GM21360 (cell line): ENCODE measurements around the gene PDPR.
"Not testable (repeated sequence)": the region's sequence is repeated elsewhere in the genome, so short reads cannot be mapped to it uniquely, and the experiment has no call there.

ENCODE experiments used
- ATAC-seq: cut with Tn5 transposase; IDR thresholded peaks from one replicate; pipeline ENCODE4 v1.9.1; 2021; ENCODE audit warnings: mild to moderate bottlenecking, moderate library complexity; ENCODE audit not compliant: unreplicated experiment

PDPR gene

DNA sequence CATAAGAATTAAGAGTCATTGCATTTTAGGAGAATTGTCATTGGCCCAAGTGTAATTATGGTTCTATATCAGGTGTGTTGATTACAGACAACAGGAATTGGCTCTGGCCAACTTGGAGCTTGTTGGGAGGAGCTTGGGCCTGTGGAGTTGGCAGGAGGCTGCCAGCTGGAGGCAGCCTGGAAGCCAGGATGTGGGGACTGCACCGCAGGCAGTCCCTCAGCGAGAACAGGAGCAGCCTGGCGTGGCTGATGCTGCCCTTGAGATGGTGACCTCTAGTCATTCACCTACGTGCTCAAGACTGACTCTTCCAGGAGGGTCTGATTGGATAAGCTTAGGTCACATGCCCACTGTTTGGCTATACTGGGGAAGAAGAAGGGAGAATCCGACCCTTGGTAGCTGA lies 13.6 kb downstream of the PDPR start:
- ATAC-seq, result not testable (repeated sequence)

DNA sequence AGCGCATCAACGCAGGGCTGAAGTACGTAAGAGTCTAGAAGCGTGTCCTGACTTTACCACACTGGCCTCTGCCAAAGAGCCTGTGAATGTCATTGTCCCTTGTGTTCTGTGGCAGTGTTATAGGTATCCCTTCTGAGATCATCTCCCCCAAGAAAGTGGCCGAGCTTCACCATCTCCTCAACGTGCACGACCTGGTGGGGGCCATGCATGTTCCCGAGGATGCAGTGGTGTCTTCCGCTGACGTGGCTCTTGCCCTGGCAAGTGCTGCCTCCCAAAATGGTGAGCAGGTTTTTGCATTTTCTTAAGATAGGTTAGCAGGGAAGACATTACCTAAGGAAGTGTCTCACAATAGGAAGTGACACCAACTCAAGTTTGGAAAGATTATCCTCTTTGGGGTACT lies 14.7 kb downstream of the PDPR start:
- ATAC-seq, result not testable (repeated sequence)

DNA sequence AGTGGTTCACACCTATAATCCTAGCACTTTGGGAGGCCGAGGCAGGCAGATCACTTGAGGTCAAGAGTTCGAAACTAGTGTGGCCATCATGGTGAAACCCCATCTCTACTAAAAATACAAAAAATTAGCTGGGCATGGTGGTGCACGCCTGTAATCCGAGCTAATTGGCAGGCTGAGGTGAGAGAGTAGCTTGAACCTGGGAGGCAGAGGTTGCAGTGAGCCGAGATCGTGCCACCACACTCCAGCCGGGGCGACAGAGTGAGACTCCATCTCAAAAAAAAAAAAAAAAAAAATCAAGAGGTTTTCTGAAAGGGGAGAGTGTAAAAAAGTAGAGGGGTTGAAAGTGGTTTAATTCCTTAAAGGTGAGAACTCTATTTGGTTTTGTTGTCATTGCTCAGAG lies 21.7 kb downstream of the PDPR start:
- ATAC-seq, result not testable (repeated sequence)

DNA sequence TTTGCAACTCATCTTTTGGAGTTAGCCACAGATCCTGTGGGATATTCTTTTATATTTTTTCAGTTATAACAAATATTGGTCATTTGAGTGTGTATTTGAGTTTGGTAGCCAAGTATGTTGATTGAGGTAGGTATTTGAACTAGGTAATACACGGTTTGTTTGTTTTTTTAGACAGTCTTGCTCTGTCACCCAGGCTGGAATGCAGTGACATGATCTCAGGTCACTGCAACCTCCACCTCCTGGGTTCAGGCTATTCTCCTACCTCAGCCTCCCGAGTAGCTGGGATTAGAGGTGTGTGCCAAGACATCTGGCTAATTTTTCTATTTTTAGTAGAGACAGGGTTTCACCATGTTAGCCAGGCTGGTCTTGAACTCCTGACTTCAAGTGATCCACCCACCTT lies 22.5 kb downstream of the PDPR start:
- not testable (repeated sequence) for ATAC-seq

DNA sequence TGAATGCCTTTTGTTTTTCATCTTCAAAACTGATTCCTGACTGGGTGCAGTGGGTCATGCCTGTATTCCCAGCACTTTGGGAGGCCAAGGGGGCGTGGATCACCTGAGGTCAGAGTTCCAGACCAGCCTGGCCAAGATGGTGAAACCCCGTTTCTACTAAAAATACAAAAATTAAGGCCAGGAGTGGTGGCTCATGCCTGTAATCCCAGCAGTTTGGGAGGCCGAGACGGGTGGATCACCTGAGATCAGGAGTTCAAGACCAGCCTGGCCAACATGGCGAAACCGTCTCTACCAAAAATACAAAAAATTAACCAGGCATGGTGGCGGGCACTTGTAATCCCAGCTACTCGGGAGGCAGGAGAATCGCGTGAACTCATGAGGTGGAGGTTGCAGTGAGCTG lies 28.6 kb downstream of the PDPR start:
- ATAC-seq, result not testable (repeated sequence)

DNA sequence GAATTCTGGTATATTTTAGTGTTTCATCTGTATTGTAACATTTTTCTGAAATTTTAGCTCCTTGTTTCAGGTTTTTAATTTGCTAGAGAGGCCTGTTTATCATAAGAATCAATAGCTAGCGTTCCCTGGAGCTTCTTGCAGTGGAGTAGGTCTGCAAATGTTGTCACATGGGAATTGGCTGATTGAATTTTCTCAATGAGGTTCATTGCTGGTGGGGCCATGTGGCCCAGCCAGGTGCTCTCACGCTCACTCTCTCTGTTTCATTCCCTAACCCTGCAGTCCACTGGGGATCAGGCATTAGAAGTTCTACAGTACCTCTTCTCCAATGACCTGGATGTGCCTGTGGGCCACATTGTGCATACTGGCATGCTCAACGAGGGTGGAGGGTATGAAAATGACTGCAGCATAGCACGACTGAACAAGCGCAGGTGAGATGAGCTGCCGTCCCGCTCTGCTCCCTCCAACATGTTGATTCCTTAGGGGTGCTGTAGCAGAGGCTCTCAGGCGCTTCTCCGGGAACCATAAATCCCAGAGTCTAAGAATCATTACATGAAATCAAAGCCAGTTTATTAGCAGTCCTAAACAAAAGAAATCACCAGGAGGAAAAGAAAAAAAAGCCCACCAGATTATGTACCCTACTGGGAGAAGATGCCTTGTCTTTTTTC lies 29.2 kb downstream of the PDPR start:
- ATAC-seq, result not testable (repeated sequence)

DNA sequence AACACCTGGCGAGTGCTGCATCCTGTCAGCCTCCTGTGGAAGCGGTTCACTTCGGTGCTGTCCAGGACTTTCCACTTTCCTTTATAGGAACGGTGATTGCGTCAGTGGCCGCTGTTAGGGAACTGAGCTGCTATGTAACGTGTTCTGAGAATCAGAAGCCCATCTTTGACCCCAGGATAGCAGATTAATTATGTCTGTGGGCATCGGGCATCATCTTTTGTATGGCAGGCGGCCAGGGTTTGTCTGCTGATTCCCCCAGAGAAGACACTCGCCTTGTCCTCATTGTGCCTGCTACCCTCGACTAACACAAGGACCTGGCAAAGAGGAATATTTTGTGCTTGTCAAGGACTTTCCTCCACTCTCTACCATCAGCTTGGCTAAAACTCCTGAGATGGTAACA lies 33.7 kb downstream of the PDPR start:
- ATAC-seq, result not testable (repeated sequence)

DNA sequence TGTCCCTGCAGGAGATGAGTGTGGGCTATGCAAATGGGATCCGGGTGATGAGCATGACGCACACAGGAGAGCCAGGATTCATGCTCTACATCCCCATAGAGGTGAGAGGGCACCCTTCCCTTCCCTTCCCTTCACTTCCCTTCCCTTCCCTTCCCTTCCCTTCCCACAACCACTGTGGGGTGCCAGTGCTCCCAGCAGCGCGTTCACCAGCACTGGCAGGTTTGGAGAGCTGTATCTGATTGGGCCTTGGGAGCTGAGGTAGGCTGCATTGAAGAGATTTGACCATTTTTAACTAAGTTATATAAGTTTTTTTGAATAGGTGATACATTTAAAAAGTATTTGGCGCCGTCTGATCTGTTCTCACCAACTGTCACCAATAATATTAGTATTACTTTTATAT lies 34.3 kb downstream of the PDPR start:
- not testable (repeated sequence) for ATAC-seq

DNA sequence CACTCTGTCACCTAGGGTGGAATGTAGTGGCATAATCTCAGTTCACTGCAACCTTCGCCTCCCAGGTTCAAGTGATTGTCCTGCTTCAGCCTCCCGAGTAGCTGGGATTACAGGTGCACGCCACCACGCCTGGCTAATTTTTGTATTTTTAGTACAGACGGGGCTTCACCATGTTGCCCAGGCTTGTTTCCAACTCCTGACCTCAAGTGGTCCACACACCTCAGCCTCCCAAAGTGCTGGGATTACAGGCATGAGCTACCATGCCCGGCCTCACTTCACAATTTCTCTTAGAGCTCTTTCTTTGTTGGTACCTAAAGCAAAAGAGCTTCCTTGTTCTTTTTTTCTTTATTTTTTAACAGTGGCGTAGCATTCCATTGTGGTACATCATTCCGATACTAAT lies 35.2 kb downstream of the PDPR start:
- not testable (repeated sequence) for ATAC-seq

DNA sequence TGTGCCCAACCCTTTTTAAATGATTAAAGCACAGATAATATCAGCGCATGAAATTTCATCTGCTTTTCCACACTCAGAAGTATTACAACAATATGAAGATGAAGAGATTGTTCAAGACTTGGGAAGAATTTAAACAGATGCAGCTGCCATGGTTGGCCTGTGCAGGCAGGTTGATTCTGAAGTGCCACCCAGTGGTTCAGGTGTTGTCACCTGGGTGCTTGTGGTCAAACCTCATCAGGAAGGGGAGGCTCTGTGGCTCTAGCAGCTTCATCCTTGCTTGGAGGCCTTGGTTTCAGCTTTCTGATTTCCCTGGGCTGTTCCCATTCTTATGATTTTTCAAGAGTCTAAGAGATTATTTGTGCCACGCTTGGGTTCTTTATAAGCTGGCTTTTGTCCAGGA lies 37.3 kb downstream of the PDPR start:
- ATAC-seq, result no peak

DNA sequence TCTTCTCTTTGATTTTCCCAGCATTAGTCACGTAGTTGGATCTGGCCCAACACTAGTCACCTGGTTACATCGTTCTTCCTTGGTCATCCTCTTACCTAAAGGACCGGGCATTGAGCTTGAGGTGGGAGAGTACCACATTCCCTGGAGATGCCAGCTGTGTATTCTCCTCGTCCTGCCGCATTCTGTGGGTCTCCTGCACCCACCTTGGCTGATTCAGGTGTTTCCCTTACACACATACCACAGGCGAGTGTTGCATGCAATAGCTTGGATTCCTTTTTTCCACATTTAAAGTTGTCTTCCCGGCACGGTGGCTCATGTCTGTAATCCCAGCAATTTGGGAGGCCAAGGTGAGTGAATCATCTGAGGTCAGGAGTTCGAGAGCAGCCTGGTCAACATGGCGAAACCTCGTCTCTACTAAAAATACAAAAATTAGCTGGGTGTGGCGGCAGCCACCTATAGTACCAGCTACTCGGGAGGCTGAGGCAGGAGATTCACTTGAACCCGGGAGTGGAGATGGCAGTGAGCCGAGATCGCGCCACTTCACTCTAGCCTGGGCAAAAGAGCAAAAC lies 37.9 kb downstream of the PDPR start:
- no peak for ATAC-seq

DNA sequence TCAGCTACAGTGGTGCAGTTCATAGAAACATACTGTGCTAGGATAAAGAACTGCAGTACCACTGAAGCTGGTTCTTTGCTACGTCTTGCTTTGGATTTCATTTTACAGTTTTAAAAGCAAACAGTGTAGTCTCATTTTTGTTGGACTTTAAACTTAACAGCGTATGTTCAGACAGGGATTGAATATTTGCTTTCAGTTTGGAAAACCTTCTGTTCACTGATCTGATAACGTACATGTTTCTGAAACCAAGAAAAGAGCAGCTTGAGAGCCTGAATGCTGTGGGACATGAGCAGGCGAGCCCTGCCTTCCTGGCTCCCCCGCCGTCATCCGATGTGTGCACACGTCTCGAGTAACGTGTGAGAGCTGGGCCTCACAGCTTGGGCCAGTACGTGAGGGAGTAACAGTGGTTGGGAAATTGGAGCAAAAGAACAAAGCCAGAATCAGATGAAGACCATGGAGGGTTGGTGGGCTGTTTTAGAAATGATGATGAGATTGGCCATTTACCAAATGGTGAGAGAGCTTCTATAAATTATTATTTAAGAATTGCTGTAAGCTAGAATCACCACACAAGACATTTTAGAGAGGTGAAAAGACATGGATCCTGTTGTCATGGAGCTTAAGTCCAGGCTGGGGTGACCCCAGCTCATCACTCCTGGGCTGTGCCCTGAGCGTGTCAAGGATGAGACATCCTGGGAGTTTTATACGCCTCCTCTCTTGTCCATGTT lies 38.6 kb downstream of the PDPR start:
- ATAC-seq, result no peak

DNA sequence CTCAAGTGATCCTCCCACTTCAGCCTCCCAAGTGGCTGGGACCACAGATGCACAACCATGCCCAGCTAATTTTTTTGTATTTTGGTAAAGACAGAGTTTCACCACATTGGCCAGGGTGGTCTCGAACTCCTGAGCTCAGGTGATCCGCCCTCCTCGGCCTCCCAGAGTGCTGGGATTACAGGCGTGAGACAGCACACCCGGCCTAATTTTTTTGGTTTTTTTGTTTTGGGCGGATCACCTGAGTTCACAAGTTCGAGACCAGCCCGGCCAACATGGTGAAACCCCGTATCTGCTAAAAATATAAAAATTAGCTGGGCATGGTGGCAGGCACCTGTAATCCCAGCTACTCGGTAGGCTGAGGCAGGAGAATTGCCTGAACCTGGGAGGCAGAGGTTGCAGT lies 40.6 kb downstream of the PDPR start:
- not testable (repeated sequence) for ATAC-seq

DNA sequence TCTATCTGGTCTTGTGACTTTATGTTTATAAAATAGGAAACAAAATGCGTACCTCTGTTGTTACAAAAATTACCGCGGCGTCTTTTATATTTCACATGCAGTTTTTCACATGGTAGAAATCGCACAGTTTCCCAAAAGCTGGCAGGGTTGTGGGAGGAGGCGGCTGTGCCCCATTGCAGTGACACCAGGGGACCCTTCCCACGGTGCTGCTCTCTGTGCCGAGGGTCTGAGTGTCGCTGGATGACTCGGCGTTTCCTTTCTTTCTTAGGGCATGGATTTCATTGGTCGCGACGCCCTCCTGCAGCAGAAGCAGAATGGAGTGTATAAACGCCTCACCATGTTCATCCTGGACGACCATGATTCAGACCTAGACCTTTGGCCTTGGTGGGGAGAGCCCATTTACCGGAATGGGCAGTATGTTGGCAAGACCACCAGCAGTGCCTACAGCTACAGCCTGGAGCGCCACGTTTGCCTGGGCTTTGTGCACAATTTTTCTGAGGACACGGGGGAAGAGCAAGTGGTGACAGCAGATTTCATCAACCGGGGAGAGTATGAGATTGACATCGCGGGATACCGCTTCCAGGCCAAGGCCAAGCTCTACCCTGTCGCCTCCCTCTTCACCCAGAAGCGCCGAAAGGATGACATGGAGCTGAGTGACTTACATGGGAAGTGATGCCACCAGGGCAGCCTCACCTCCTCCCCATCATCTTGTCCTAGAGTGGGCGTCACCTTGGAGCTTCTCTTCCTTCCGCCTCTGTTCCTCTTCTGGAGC lies 42.3 kb downstream of the PDPR start:
- ATAC-seq, result no peak

DNA sequence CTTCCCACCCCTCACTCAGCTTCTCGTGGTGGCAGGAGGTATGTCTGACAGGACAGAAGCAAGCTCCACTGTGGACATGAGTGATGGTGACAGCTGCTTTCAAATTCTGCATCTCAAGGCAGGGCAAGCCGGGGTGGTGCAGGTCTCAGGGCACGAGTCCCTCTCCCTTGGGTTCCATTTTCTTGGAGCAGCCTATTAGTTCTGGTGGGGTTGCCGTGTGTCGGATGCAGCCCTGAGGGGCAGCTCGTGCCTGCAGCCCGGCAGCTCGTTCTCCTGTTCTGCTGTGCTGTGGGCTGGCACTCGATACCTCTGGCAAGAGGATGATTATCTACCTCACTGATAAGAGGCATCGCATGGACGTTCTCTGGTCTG lies 43.0 kb downstream of the PDPR start:
- no peak for ATAC-seq

DNA sequence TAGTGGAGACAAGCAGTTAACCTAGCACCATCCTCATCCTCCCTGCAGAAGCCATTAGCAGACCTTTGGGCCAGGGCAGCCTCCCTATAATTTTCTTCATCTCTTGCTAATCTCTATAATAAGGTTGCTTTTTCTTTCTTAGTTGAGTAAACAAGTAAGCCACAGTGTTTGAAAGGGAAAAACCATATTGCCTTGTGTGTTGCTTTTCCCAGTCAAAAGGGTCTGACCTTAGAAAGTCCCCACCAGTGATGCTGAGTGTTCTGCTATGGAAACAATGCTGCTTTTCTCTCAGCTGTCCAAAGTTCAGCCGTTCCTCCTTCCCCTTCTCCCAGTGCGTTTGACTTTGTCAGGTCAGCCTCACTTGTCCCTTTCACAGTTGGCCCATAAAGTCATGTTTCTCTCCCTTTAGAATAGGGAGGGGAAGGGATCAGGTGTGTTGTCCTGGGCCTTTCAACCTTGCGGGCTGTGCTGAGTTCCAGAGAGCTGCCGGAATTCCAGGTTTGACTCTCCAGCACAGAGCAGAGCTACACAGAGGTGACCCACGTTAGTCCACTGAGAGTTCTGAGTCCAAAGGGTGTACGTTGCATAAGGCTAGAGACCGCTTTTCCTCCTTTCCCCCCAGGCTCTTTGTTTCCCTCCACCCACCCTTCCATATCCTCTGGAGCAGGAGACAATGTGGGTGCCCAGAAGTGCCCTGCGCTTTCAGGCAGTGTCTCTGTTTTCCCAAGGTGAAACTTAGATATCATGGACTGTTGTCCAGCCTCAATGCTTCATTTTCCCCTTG lies 43.5 kb downstream of the PDPR start:
- no peak for ATAC-seq

DNA sequence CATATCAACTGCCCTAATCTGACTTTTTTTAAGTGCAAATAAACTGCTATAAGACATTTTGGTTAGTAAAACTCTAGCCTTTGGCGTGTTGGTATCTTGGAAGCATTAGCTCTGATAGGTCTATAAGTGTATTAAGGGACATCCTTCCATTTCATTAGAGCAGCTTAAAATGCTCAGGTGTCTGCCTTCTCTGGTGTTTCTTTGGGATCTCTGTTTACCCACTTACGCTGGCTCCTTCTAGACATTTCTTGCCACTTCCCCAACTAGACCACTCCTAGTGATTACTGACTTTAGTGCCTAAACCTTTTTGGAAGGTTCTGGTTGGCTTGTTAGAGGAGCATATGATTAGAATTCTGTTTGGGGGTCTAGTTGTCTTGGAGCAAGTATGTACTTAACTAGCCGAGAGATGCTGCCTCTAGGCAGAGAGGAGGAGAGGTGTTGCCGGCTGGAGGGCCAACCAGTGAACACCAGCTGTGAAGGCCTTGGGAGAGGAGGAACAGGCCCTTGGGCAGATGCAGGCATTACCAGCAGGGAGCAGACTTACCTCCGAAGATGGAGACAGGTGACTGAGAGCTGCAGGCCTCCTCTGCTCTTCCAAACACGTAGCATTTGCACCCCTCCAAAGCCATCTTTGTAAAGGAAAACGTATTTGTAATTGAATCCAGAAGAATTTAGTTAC lies 44.3 kb downstream of the PDPR start:
- ATAC-seq, result no peak

DNA sequence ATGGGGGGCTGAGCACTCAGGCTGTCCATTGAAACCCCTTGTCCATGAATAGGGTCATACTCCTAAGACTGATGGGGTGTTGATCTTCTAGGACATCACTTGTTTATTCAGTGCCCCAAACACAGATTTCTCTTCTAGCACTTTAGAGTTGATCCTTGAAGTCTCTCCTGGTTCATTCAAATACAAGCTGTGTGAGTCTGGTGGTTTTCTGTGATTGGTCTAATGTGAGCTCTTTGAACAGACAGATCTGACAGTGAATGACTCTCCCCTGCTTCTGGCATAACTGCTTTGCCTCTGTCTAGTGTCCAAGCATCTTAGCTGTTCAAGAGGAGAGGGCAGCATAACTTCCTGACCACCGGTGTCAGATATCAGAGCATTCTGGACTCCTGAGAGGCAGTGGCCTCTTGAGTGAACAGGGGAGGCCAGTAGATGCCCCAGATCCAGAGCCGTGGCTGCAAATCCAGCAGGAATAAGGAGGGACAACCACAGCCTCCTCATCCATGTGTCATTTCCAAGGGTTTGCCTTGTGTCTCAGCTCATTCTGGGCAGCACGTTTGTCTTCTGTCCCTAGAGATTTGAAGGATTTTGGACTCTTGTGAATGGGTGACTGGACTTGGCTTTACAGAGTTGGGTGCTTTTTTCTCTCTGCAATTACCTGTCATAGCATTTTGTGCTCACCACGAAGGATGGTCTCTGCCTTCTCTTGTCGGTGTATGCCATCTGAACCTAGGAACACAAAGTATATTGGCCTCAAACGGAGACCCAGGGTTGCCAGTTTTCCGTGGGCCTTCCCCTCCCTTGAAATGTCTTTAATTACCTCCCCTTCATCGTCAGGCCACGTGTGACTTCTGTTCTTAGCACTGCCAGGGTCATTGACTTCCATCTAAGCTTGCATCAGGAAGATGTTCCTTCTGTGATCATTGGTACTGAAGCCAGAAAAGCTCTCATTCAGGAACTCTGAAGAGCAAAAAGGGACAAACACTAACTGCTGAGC lies 45.5 kb downstream of the PDPR start:
- no peak for ATAC-seq

DNA sequence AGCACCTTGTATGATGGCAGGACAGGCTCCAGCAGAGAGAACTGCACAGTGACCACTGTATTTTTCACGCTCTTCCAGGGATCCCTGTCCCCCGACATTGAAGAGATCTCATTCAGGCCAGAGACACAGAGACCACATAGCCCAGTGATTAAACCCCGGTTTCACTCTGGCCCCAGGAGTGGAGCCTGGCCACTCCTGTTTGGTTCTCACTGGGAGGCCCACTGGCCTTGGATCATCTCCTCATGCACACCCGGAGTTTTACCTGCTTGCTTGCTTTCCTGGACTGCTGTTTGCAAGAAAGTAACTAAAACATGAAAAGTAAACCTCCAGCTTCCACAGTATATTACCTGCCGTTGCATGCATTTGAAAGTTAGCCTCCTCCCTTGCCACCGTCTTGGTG lies 46.3 kb downstream of the PDPR start:
- no peak for ATAC-seq
